ENCODE measurements around the gene CGRRF1. TPM values are rescaled to one million over a fixed set of nuclear protein-coding genes. Genes with fewer than 3 reads are reported as not detected.

CGRRF1 gene
- 12.0 TPM for polyA plus RNA-seq (2012; ENCODE audit: insufficient read length, low read depth)

- TF ChIP-seq POLR2AphosphoS5 (IDR thresholded peaks at IDR 0.05; ENCODE audit: low read depth, low read length): peak; percentile 55; the same call in 1 of the 2 replicates
- no peak for TF ChIP-seq SIN3A (IDR thresholded peaks at IDR 0.05; ENCODE audit: borderline replicate concordance, insufficient read depth, low read length)
- peak; percentile 48; the same call in 1 of the 2 replicates for TF ChIP-seq TAF1 (IDR thresholded peaks at IDR 0.05; ENCODE audit: borderline replicate concordance, insufficient read depth, low read length)
- no peak for TF ChIP-seq FOXP2 (optimal IDR thresholded peaks at IDR 0.05; ENCODE audit: borderline replicate concordance, extremely low read depth, extremely low read length, insufficient read depth)
- 0 out of 4 replicates have a peak, but pooled peaks of 1 of the 2 experiments have one; percentile 13 for TF ChIP-seq REST (IDR thresholded peaks at IDR 0.05; ENCODE audit: insufficient read depth in 1 of 2, low read depth in 2 of 2, low read length in 2 of 2)
Observed at GRCh38 chr14:54509546-54510501, at the start of gene CGRRF1. Gene CGRRF1 (plus strand): TSS chr14:54509906. CDS start chr14:54509960, 54 bp downstream.

- TF ChIP-seq POLR2AphosphoS5 (IDR thresholded peaks at IDR 0.05; ENCODE audit: low read depth, low read length): no peak
- no peak for TF ChIP-seq FOXP2 (optimal IDR thresholded peaks at IDR 0.05; ENCODE audit: borderline replicate concordance, extremely low read depth, extremely low read length, insufficient read depth)
- TF ChIP-seq TAF1 (IDR thresholded peaks at IDR 0.05; ENCODE audit: borderline replicate concordance, insufficient read depth, low read length): no peak
- TF ChIP-seq SIN3A (IDR thresholded peaks at IDR 0.05; ENCODE audit: borderline replicate concordance, insufficient read depth, low read length): no peak
Observed at GRCh38 chr14:54462048-54462447, 47.7 kb upstream of the CGRRF1 start.

GRCh38 chr14:54465654-54466053 is 44.1 kb upstream of the CGRRF1 start:
- TF ChIP-seq POLR2AphosphoS5 (IDR thresholded peaks at IDR 0.05; ENCODE audit: low read depth, low read length) (no peak), REST (IDR thresholded peaks at IDR 0.05; ENCODE audit: insufficient read depth in 1 of 2, low read depth in 2 of 2, low read length in 2 of 2) (no peak), TAF1 (IDR thresholded peaks at IDR 0.05; ENCODE audit: borderline replicate concordance, insufficient read depth, low read length) (no peak), FOXP2 (optimal IDR thresholded peaks at IDR 0.05; ENCODE audit: borderline replicate concordance, extremely low read depth, extremely low read length, insufficient read depth) (no peak), SIN3A (IDR thresholded peaks at IDR 0.05; ENCODE audit: borderline replicate concordance, insufficient read depth, low read length) (no peak)

- TF ChIP-seq TAF1 (IDR thresholded peaks at IDR 0.05; ENCODE audit: borderline replicate concordance, insufficient read depth, low read length): no peak
- no peak for TF ChIP-seq POLR2AphosphoS5 (IDR thresholded peaks at IDR 0.05; ENCODE audit: low read depth, low read length)
- no peak for TF ChIP-seq FOXP2 (optimal IDR thresholded peaks at IDR 0.05; ENCODE audit: borderline replicate concordance, extremely low read depth, extremely low read length, insufficient read depth)
- no peak for TF ChIP-seq REST (IDR thresholded peaks at IDR 0.05; ENCODE audit: insufficient read depth in 1 of 2, low read depth in 2 of 2, low read length in 2 of 2)
- TF ChIP-seq SIN3A (IDR thresholded peaks at IDR 0.05; ENCODE audit: borderline replicate concordance, insufficient read depth, low read length): no peak
Observed at GRCh38 chr14:54467280-54467679, 42.4 kb upstream of the CGRRF1 start.

- TF ChIP-seq POLR2AphosphoS5 (IDR thresholded peaks at IDR 0.05; ENCODE audit: low read depth, low read length) (no peak), TAF1 (IDR thresholded peaks at IDR 0.05; ENCODE audit: borderline replicate concordance, insufficient read depth, low read length) (no peak), REST (IDR thresholded peaks at IDR 0.05; ENCODE audit: insufficient read depth in 1 of 2, low read depth in 2 of 2, low read length in 2 of 2) (no peak), FOXP2 (optimal IDR thresholded peaks at IDR 0.05; ENCODE audit: borderline replicate concordance, extremely low read depth, extremely low read length, insufficient read depth) (no peak), SIN3A (IDR thresholded peaks at IDR 0.05; ENCODE audit: borderline replicate concordance, insufficient read depth, low read length) (no peak)
Observed at GRCh38 chr14:54470701-54471100, 39.0 kb upstream of the CGRRF1 start.

Measured in PFSK-1 (cell line).